Measurements from ENCODE around the gene DUS4L. TPM values are rescaled to one million over a fixed set of nuclear protein-coding genes. Genes with fewer than 3 reads are reported as not detected.

DUS4L gene
- total RNA-seq, 1 donor from 2014 or later = 15.5 TPM

DNA sequence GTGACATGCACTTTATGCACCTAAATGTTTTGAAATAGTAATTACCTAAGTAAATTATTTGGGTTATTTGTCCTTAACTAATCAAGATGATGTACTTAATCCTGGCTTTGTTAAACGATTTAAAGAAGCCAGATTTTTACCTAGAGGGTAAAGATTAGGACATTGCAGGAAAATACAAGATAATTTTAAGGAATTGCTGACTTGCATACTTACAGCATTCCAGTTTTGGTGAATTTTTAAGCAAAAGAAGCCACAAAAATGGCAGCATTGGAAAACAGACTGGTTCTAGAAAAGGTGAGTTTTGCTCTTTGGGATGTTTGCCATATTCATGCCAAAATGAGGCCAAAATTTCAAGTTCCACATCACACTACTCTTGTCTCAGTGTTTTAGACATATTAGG is 49.7 kb downstream of the DUS4L start:
- DNase-seq (ENCODE audit: low spot score in 2 of 2) (no peak), FAIRE-seq (no peak)

DNA sequence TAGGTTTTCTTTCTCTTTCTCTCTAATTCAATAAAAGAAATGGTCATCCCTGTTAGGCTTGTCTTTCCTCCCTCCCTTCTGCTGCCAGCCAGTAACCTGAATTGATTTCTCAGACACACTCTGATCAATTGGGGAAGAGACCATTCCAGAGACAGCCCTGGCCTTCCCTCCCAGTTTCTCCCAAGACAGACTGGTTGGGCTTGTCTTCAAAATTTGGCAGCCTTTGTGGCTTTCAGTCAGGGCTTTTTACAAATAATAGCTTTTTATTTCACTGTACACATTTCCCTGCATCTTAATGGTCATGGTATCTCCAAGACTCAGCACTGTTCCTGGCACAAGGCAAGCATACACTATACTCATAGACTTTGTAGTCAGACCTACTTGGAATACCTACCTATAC is 50.2 kb downstream of the DUS4L start:
- no peak for DNase-seq (ENCODE audit: low spot score in 2 of 2)
- no peak for FAIRE-seq

DNA sequence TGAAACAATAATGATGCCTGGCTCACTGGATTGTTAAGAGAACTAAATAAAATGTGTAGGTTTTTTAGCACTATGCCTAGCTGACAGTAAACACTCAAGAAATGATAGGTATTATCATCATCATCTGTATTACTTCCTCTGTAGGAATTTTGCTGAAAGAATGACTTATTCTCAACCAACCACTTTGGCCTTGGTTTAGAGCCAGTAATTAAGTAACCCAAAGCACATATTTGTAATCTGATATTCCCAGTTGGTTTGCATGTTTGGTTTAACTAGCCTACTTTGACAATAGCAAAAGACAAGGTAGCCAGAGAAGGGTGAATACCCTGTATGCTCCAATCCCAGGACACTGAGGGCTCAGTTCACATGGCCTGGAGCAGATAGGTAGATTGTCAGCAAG is 50.7 kb downstream of the DUS4L start:
- no peak for FAIRE-seq

DNA sequence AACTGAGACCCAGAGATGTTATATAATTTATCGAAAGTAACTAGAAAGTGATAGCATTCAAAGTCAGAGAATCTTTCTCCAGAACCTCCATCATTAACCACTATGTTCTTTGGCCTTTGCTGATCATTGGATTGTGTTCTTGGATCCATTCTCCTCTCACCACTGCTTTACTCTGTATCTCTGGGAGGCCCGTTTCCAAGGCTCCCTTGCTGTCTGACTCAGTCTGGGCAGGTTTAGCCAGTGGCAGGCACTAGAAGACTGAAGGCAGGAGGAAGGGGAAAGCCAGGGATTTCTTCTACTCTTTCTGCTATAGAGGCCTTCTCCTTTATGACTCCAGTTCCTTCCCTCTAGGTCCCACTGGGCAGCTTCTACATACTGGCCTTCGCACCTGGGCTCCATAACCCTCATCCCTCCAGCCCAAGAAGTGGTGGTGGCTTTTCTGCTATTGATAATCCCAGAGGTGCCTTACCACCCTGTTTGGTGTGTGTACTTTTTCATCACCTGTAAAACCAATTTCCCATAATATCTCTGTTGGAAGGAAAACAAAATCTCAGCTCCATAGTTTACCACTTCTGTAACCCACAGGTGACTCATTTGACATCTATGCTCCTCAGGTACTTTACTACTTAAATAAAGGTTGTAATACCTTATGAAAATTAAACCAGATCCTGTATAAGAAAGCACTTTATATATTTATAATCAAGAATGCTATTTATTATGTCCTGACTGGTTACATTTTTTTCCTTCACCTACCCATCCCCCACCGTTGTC is 52.3 kb downstream of the DUS4L start:
- FAIRE-seq (no peak), DNase-seq (ENCODE audit: low spot score in 2 of 2) (no peak)

More for the DNA sequence above, 50.7 kb downstream of the DUS4L start:
- no peak for DNase-seq (ENCODE audit: low spot score in 2 of 2)

DNA sequence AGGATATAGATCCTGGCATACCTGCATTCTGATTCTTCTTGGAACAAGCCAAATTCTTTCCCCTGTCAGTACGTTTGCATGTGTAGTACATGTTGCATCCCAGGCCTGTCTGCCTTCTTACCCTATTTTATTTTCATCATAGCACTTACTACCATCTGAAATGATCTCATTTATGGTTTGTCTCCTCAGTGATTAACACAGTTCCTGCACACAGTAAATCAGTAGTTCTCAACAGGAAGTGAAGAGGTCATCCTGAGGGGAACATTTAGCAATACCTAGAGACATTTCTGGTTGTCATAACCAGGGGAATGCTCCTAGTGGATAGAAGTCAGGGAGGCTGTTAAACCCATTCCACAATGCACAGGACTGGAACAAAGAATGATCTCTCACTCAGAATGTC is 58.7 kb downstream of the DUS4L start:
- DNase-seq (ENCODE audit: low spot score in 2 of 2) = no peak
- FAIRE-seq = no peak

DNA sequence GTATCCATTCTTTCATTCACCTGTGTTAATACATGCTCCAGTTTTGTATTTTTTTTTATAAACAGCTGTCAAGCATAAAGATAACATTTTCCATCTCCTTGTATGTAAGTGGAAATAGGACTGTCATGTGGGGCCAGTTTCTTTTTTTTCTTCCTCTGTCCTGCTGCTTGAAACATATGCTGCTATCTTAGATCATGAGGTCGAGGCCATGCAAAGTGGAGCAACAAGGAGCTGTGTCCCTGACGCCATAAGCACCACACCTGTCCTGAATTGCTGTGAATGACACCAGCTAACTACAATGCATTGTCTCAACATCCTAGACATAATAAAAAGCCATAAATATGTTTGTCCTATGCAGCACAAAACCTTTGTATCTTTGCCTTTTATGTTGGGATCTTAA is 59.1 kb downstream of the DUS4L start:
- FAIRE-seq = no peak
- DNase-seq (ENCODE audit: low spot score in 2 of 2) = no peak

DNA sequence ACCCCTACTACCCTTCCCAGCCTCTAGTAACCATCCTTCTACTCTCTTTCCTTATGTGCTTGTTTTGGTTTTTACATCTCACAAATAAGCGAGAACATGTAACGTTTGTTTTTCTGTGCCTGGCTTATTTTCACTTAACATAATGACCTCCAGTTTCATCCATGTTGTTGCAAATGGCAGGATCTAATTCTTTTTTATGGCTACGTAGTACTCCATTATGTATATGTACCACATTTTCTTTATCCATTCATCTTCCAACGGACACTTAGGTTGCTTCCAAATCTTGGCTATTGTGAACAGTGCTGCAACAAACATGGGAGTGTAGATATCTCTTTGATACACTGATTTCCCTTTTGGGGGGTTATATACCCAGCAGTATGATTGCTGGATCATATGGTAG is 63.2 kb downstream of the DUS4L start:
- no peak for DNase-seq (ENCODE audit: low spot score in 2 of 2)
- no peak for FAIRE-seq

Small RNAs within 50 kb of the gene (small RNA-seq; reads per million reads assigned to genes)
- gene RF01233 = not detected

Other genes starting within 250 kb of the DUS4L start
- 102 TPM for gene GPR22, start 93.9 kb upstream of the DUS4L start, total RNA-seq
- gene COG5, start 51 bp upstream of the DUS4L start, total RNA-seq = 29.8 TPM
- 40.8 TPM for gene BCAP29, start 16.3 kb downstream of the DUS4L start, total RNA-seq
- gene SLC26A4, start 96.9 kb downstream of the DUS4L start, total RNA-seq = 4.1 TPM
- gene CBLL1, start 180.2 kb downstream of the DUS4L start, total RNA-seq = 20.4 TPM
- gene SLC26A3, start 239.3 kb downstream of the DUS4L start, total RNA-seq = not detected

All from frontal cortex (tissue), 4 donors.